HG03095 (cell line): ENCODE data around the gene GNAS.
"Not testable (repeated sequence)": the region's sequence is repeated elsewhere in the genome, so short reads cannot be mapped to it uniquely, and the experiment has no call there.

Experiments used
- ATAC-seq: cut with Tn5 transposase; IDR thresholded peaks from one replicate; pipeline ENCODE4 v1.9.1; 2021; ENCODE audit warnings: moderate library complexity; ENCODE audit not compliant: unreplicated experiment

GNAS gene

DNA sequence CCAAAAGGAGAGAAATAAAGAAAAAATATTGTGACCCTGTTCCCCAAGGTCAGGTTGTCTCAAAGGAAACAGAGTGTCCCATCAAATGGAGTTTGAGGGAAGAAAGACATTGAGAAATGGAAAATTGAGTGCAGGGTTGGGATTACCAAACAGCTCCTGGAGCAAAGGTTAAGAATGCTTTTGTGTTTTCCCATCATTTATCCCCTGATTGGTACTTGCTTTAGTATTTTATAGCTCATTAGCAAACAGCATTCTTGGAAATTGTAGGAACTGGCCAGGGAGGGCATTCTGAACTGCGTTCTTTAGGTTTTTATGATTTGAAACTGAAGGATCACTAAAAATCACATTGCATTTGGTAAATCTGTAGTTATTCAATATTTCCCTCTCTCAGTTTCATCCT is 69.5 kb downstream of the GNAS start:
- no peak for ATAC-seq

DNA sequence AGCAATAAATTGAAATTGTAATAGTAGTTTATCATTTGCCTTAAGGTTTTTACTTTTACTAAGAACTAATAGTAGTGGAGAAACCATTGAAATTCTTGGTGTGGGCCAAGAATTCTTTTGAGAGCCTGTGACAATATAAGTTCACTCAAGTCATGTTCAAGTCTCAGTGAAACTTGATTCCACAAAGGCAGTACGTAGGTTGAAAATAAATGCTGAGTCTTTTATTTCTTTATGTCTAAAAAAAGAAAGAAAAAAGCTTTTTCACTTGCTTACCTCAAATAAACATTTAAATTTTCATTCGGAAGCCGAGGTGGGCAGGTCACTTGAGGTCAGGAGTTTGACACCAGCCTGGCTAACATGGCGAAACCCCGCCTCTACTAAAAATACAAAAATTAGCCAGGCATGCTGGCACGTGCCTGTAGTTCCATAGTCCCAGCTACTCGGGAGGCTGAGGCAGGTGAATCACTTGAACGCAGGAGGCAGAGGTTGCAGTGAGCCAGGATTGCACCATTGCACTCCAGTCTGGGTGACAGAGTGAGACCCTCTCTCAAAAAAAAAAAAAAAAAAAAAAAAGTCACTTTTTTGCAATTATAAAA is 70.7 kb downstream of the GNAS start:
- ATAC-seq = no peak

DNA sequence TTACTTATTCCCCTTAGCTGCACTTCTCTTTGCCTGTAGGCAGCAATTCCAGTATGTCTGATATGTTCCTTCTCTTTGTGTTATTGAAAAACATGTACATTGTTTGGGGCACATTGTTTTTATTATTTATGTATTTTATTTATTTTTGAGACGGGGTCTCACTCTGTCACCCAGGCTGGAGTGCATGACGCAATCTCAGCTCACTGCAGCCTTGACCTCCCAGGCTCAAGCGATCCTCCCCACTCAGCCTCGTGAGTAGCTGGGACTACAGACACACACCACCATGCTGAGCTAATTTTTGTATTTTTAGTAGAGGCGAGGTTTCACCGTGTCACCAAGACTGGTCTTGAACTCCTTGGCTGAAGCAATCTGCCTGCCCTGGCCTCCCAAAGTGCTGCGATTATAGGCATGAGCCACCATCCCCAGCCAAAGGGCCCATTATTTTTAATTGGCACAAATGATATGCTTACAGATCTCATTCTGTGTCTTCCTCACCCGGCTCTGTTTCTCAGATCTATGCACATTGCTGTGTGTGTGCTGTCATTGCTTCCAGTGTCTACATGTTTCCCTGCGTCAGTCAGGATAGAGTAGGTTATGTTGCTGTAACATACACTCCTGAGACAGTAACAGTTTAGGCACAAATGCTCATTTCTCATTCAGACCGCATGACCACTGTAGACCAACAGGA is 74.4 kb downstream of the GNAS start:
- ATAC-seq = no peak

DNA sequence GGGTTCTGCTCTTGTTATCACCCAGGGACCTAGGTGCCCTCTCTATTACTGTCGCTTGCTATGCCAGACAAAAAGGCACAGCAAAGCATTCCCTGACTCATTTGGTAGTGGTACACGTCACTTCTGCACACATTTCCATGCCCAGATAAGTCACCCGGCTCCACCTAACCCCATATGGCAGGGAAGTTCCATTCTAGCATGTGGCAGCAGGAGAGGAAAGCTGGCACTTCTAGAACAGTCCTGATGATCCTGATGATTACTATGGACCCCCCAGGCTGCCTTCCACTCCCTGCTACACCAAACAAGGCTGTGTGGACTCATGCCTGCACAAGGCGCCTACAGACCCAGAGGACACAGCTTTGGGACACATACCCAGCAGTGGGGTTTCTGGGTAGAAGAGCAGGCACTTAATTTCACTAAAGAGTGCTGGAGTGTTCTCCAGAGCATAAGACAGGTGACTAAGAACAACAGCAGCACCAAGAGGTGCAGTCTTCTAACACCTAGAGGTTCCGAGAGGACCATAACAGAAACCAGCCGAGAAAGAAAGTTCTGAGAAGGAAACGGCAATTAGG is 75.1 kb downstream of the GNAS start:
- ATAC-seq = no peak

DNA sequence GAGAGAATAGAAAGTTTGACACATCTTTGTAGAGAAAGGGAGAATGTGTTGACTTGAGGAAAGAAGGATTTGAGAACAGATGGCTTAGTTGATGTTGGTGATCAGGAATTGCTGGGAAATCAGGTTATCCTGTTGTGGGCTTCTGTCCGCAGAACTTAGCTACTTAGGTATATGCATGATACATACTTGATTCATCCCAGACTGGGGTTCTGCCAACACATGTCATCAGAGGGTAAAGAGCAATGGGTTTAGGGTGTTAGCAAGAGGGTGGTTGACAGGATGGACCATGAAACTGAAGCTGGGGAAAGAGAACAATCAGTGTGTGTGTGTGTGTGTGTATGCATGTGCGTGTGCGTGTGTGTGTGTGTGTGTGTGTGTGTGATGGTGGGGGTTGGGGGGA is 78.0 kb downstream of the GNAS start:
- no peak for ATAC-seq

DNA sequence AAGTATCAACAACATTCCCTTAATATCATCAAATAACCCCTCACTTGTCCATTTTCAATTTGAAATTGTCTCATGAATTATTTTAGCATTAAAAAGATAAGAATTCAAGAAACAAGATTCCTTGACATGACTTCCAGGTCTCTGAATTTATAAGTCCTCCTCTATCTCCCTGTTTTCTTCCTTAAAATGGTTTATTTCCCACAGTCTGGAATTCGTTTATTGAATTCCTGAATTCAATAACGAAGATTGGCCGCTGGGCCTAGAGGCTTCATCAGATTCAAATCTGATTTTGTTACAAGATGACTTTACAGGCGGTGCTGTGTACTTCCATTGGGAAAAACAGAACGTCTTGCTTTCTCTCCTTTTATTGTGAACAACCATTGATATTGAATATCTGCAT is 79.7 kb downstream of the GNAS start:
- ATAC-seq = no peak

DNA sequence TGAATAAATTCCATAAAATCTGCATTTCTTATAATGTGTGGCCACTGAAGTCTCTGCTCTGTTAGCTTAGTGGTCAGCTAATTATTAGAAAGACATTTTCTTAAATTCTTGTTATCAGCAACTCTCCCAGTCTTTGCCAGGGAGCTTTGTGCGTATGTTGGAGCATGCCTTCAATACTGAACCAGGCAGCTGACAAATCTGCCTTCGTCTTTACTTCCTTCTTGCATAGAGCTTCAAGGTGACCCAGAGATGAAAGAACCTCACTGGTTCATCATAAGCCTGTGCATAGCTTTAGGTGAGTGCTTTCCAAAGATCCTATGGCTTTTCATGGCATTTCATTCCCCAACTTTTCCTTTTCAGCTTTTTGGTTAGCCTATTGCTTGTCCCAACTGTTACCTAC is 85.6 kb downstream of the GNAS start:
- ATAC-seq = no peak

DNA sequence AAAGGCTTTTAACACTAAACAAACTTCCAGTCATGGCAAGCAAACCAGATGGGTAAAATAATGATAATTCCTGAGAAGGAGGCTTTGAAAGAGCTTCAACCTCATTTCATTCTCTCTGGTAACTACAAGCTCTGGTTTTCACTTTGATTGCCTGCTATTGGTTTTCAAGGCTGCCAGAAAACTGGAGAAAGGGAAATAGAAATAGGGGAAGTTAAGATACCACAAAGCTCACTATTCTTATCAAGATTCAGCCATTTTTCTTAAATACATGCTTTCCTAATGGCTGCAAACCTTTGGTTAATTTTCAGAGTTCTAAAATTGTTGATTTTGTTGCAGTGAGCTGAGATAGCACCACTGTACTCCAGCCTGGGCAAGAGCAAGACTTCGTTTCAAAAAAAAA is 86.0 kb downstream of the GNAS start:
- no peak for ATAC-seq

DNA sequence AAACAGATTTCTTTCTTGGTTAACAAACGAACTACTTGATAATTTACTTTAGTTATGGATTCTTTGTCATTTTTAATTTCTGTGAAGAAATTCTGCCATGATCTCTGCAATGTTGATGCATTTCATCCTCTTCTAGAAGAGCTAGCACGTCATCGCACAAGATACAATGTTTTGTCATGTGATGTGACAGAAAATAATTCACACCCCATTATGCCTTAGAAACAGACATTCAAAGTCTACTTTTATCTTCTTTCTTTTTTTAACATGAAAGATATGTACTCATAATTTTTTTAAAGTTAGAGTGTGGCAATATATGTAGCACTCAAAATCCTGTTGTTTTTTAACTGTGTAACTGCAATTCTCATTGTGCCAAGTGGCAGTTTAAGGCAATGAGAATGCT is 89.0 kb downstream of the GNAS start:
- no peak for ATAC-seq

DNA sequence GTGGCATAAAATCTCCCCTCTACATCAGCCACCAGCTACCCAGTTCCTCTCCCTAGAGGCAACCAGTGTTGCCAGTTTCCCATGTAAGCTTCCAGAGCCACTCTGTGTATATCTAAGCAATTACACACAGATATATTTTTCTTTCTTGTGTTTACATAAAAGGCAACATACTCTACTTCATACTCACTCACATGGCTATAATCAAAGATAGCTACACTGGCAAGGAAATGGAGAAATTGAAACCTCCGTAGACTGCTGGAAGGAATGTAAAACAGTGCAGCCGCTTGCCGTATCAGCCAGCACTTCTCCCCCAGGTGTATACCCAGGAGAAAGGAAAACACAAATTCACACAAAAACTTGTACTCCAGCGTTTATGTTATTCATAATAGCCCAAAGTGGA is 90.0 kb downstream of the GNAS start:
- no peak for ATAC-seq

DNA sequence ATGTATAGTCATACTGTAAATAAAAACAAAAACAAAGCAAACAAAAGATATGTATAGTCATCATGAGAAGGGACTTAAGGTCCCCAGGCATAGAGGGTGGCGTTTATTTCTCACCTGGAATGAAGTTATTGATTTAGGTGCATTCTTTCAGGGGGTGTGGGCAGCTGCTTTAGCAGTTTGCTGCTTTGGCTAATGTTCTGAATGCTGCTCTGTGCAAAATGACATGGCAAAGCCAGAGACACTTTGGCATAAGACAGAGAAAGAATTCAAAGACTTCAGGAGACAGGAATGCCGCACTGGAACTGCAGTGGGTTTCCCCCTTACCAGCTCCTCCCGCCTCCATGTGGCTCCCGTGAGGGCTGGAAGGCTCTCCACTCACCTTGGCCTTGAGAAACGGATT is 92.1 kb downstream of the GNAS start:
- no peak for ATAC-seq

DNA sequence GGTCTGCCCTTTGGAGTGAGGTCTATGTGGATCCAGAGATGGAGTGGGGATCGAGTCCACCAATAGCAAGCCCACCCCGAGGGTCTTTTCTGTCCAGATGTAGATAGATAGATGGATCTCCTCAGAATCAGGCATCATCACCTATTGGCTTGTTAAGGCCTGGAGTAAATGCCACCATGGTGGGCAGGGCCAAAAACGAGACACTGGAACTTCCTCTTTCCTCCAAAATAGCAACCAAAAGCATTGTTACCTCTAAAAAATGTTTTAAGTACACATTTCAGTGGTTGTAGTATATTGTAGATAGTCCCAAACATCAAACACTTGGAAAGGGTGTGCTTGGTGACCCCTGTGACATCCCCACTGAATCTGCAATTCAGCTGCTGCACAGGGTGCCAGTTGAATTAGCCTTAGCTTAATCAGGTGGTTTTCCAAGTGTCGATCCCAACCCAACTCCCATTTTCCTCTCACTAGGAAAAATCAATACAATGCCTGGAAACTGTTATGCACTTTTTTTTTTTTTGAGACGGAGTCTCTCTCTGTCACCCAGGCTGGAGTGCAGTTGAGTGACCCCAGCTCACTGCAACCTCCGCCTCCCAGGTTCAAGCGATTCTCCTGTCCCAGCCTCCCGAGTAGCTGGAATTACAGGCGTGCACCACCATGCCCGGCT is 93.6 kb downstream of the GNAS start:
- ATAC-seq = no peak

DNA sequence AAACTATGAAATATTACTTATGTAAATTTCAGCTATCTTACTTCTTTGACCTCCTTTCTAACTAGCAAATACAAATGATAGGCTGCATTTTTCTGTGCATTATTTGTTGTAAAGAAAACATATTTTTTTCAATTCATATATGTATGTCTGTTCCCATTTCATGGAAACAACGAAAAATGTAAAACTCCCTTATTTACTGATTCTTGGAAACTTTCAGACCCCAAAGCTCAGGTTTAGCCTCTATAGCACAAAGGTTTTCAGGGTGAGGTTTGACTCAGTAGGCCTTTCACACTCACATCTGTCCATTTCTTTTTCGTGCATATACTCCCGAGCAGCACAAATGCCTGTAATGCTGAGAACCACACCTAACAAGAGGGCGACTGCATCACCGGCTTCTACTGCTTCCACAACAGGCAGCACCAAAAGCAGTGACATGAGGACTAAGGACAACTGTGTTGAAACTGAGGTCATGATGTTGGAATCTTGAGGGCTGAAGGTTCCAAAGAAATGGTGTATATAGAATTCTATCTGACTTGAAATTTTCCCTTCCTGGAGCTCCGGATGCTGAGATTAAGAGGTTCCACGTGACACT is 95.4 kb downstream of the GNAS start:
- ATAC-seq = not testable (repeated sequence)

DNA sequence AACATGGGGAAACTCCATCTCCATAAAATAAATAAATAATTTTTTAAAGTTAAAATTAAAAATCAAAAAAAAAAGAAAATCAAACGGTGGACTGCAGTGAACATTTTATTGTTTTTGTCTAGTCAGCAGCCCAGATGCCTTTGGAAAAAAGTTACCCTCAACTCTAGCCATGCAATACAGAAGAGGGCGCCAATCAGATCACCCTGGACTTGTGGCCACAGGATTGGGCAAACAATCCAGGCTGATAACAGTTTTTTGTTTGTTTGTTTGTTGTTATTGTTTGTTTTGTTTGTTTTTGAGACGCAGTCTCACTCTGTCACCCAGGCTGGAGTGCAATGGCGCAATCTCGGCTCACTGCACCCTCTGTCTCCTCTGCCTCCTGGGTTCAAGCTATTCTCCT is 98.1 kb downstream of the GNAS start:
- no peak for ATAC-seq

DNA sequence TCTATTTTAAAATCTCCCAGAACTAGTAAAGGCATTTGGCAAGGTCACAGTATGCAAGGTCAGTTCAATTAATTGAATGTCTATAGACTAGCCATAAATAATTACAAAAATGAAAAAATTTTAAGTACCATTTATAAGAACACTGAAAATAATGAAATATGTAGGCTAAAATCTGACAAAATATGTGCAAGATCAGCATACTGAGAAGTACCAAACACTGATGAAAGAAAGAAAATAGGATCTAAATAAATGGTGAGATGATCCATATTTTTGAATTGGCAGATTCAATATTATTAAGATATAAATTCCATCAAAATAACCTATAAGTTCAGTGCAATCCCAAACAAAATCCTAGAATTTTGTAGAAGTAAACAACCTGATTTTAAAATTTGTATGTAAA is 100.5 kb downstream of the GNAS start:
- no peak for ATAC-seq

DNA sequence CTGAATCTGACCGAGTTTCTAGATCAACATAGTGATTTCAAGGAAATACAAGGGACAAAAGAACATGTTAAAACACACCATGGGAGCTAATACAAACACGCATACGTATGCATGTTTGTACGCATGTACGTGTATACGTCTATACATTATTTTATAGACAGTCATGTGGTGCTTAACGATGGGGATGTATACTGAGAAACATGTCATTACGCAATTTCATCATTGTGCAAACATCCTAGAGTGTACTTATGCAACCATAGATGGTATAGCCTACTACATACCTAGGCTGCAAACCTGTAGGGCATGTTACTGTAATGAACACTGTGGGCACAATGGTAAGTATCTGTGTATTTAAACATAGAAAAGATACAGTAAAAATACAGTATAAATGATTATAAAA is 103.6 kb downstream of the GNAS start:
- no peak for ATAC-seq

DNA sequence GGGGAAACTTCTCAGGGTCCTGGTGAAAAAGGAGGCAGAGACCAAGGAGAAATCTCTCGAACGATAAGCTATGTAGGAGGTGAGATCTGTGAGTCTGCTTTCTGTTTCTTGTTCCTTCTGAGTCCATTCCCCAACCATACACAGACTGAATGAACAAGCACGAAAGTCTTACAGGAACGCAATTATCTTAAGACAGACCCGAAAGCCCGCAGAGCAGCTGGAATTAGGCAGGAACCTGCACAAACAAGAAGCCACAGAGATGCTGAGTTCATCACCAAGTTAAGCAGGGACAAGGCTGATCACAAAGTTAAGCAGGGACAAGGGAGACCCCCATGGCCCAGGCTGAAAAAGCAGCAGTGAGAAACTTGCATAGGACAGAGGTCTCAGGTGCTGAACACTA is 107.1 kb downstream of the GNAS start:
- no peak for ATAC-seq
